NCI-H2196 treated with DMSO at 0.1 percent for 48 hours (cell line): ENCODE data around the gene ZNF669.

Experiments
- DNase-seq: peaks from one replicate; lab custom pipeline; 2025; ENCODE audit not compliant: unreplicated experiment; lab: John Stamatoyannopoulos, UW

The ZNF669 gene

GRCh38 chr1:247111700-247112478, 7.7 kb upstream of the ZNF669 start:
- peak; percentile 3 for DNase-seq

GRCh38 chr1:247111259-247111699, 7.1 kb upstream of the ZNF669 start:
- DNase-seq, result no peak

- no peak for DNase-seq
Observed at GRCh38 chr1:247110627-247111258, 6.6 kb upstream of the ZNF669 start.

- DNase-seq, result no peak
Observed at GRCh38 chr1:247107694-247108093, 3.5 kb upstream of the ZNF669 start.

GRCh38 chr1:247105966-247106365, 1.8 kb upstream of the ZNF669 start:
- no peak for DNase-seq

GRCh38 chr1:247104965-247105364, 809 bp upstream of the ZNF669 start:
- DNase-seq, result no peak

GRCh38 chr1:247102381-247102780, 1.8 kb downstream of the ZNF669 start:
- no peak for DNase-seq

- DNase-seq, result no peak
Observed at GRCh38 chr1:247100676-247101279, 3.4 kb downstream of the ZNF669 start.

- DNase-seq, result no peak
Observed at GRCh38 chr1:247096958-247097357, 7.2 kb downstream of the ZNF669 start.

- no peak for DNase-seq
Observed at GRCh38 chr1:247096544-247096943, 7.6 kb downstream of the ZNF669 start.

- no peak for DNase-seq
Observed at GRCh38 chr1:247096112-247096511, 8.0 kb downstream of the ZNF669 start.

- no peak for DNase-seq
Observed at GRCh38 chr1:247090455-247090854, 13.7 kb downstream of the ZNF669 start.

- no peak for DNase-seq
Observed at GRCh38 chr1:247089616-247090375, 14.4 kb downstream of the ZNF669 start.

- DNase-seq, result no peak
Observed at GRCh38 chr1:247088967-247089366, 15.2 kb downstream of the ZNF669 start.

- no peak for DNase-seq
Observed at GRCh38 chr1:247087256-247087655, 16.9 kb downstream of the ZNF669 start.

GRCh38 chr1:247085310-247085709, 18.8 kb downstream of the ZNF669 start:
- DNase-seq, result no peak

GRCh38 chr1:247084771-247085170, 19.4 kb downstream of the ZNF669 start:
- DNase-seq, result no peak

- DNase-seq, result no peak
Observed at GRCh38 chr1:247079141-247079874, 24.8 kb downstream of the ZNF669 start.

GRCh38 chr1:247078258-247079140, 25.7 kb downstream of the ZNF669 start, which contains the start of gene ZNF670:
Gene ZNF670 (minus strand): TSS chr1:247078811. CDS start chr1:247078596, 215 bp downstream.
- peak; percentile 50 for DNase-seq

GRCh38 chr1:247077876-247078257, 26.3 kb downstream of the ZNF669 start:
- DNase-seq, result no peak
